Progenitor cell of endocrine pancreas (in vitro differentiated cells): Measurements from ENCODE around the gene CD40. TPM values are rescaled to one million over a fixed set of nuclear protein-coding genes. Genes with fewer than 3 reads are reported as not detected.
A peak's percentile ranks its signal among the peaks of the same experiment; 100 is the strongest.

Source experiments
- DNase-seq: peaks from one replicate; pipeline ENCODE4 v3.0.0; 2021; ENCODE audit warnings: low spot score; ENCODE audit not compliant: unreplicated experiment
- H3K27ac Mint-ChIP-seq: 2 replicates; pipeline ENCODE4 v1.8.0; 2021; ENCODE audit warnings: mild to moderate bottlenecking, moderate library complexity, mixed read lengths
- H3K27me3 Mint-ChIP-seq: 2 replicates; pipeline ENCODE4 v1.8.0; 2021; ENCODE audit warnings: mixed read lengths
- H3K36me3 Mint-ChIP-seq: 2 replicates; pipeline ENCODE4 v1.8.0; 2022; ENCODE audit warnings: mixed read lengths; ENCODE audit not compliant: insufficient read depth
- H3K4me1 Mint-ChIP-seq: 2 replicates; pipeline ENCODE4 v1.8.0; 2021; ENCODE audit warnings: low read depth, mixed read lengths
- H3K4me3 Mint-ChIP-seq: 2 replicates; pipeline ENCODE4 v1.8.0; 2021; ENCODE audit warnings: low read depth, mild to moderate bottlenecking, moderate library complexity, mixed read lengths
- H3K9me3 Mint-ChIP-seq: 2 replicates; pipeline ENCODE4 v1.8.0; 2021; ENCODE audit warnings: low read depth, mixed read lengths
- total RNA-seq: library from RNA; stranded (reverse); gene quantifications from 2 replicates; pipeline ENCODE4 v1.2.1, GENCODE V29; 2021
- TF ChIP-seq, protein P1 (sequence below): fragments of 200-600 bp; sonication (generic); IDR thresholded peaks from one replicate; pipeline ENCODE4 v1.5.0; 2021; ENCODE audit warnings: antibody characterized with exemption, mild to moderate bottlenecking; ENCODE audit not compliant: unreplicated experiment

The CD40 gene
- total RNA-seq, 1 donor from 2014 or later, result 1.5 TPM

DNA sequence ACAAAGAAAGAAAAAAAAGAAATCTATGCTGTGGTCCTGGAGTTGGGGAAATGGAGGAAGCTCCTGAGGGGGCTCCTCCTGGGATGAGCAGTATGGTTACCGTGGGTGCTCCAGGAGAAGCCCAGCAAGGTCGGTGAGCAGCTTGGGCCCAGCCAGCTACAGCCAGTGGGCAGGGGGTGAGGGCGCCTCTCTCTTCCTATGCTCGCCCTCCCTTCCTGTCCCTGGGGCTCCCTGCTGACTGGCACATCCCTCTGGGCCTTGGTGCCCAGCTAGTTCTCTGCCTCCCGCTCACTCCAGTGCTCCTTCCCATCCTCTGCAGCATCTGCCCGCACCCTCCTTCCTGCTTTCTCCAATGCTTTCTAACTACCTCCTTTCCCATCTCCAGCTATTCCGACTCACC, 16.6 kb downstream of the CD40 start:
- TF ChIP-seq, protein P1, sequence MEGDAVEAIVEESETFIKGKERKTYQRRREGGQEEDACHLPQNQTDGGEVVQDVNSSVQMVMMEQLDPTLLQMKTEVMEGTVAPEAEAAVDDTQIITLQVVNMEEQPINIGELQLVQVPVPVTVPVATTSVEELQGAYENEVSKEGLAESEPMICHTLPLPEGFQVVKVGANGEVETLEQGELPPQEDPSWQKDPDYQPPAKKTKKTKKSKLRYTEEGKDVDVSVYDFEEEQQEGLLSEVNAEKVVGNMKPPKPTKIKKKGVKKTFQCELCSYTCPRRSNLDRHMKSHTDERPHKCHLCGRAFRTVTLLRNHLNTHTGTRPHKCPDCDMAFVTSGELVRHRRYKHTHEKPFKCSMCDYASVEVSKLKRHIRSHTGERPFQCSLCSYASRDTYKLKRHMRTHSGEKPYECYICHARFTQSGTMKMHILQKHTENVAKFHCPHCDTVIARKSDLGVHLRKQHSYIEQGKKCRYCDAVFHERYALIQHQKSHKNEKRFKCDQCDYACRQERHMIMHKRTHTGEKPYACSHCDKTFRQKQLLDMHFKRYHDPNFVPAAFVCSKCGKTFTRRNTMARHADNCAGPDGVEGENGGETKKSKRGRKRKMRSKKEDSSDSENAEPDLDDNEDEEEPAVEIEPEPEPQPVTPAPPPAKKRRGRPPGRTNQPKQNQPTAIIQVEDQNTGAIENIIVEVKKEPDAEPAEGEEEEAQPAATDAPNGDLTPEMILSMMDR, result no peak
- H3K36me3 Mint-ChIP-seq, result no peaks in the 10 kb centered on the region
- H3K27me3 Mint-ChIP-seq, result peaks cover 58% of the 10 kb centered on the region
- no peak overlapping the region for H3K4me3 Mint-ChIP-seq
- no peak for DNase-seq
- H3K9me3 Mint-ChIP-seq, result no peaks in the 10 kb centered on the region
- H3K4me1 Mint-ChIP-seq, result peaks cover 2% of the 10 kb centered on the region
- no peak overlapping the region for H3K27ac Mint-ChIP-seq

- TF ChIP-seq, protein P1, result no peak
- peaks cover 48% of the 10 kb centered on the region for H3K27me3 Mint-ChIP-seq
- no peak overlapping the region for H3K27ac Mint-ChIP-seq
- no peaks in the 10 kb centered on the region for H3K9me3 Mint-ChIP-seq
- DNase-seq, result no peak
- H3K4me1 Mint-ChIP-seq, result peaks cover 4% of the 10 kb centered on the region
- H3K36me3 Mint-ChIP-seq, result no peaks in the 10 kb centered on the region
- no peak overlapping the region for H3K4me3 Mint-ChIP-seq
Measured at GRCh38 chr20:46135856-46136633, 17.9 kb downstream of the CD40 start.

DNA sequence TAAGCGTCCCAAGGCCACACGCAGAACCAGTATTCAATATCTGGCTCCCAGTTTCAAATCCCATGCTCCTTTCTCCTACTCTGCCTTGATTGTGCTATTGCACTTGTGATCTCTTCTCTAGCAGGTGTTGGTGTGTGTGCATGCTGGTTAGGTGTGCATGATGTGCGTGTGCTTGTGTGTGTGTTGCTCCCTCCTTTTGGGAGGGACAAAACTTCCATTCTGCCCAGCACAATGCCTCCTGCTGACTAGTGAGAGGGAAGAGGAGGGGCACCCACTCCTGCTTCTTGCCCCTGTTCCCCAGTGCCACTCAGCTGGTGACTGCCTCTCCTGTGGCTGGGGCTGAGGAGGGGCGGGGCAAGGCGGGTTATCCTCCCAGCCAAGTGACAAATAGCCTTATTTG, 19.7 kb downstream of the CD40 start:
- Mint-ChIP-seq H3K27ac (no peak overlapping the region), H3K9me3 (no peaks in the 10 kb centered on the region), H3K4me1 (peaks cover 4% of the 10 kb centered on the region), H3K4me3 (no peak overlapping the region), H3K27me3 (peaks cover 50% of the 10 kb centered on the region), H3K36me3 (no peaks in the 10 kb centered on the region)
- no peak for DNase-seq
- TF ChIP-seq, protein P1, result no peak

GRCh38 chr20:46139266-46139889, 21.3 kb downstream of the CD40 start:
- Mint-ChIP-seq H3K4me3 (no peak overlapping the region), H3K27ac (no peak overlapping the region), H3K4me1 (peaks cover 4% of the 10 kb centered on the region), H3K9me3 (no peaks in the 10 kb centered on the region), H3K36me3 (no peaks in the 10 kb centered on the region), H3K27me3 (peaks cover 50% of the 10 kb centered on the region)
- TF ChIP-seq, protein P1, result peak; percentile 18
- DNase-seq, result no peak

GRCh38 chr20:46139908-46140482, 21.9 kb downstream of the CD40 start:
- Mint-ChIP-seq H3K36me3 (no peaks in the 10 kb centered on the region), H3K4me1 (peaks cover 4% of the 10 kb centered on the region), H3K9me3 (no peaks in the 10 kb centered on the region), H3K27ac (no peak overlapping the region), H3K27me3 (peaks cover 44% of the 10 kb centered on the region), H3K4me3 (no peak overlapping the region)
- no peak for DNase-seq
- TF ChIP-seq, protein P1, result no peak
